B cell (primary cell): ENCODE measurements around the gene HACD4. TPM values are rescaled to one million over a fixed set of nuclear protein-coding genes. Genes with fewer than 3 reads are reported as not detected.

Experiments
- ATAC-seq: fragments of 200-7000 bp; cut with Tn5 transposase; one replicate; pipeline ENCODE4 v1.10.0; 2021; ENCODE audit warnings: low read depth, mild to moderate bottlenecking, moderate number of reproducible peaks, moderate library complexity
- CTCF ChIA-PET: fragments of 350-600 bp; sonication (Branson Sonifier 250); formaldehyde crosslinking; loops from one replicate; lab custom pipeline; 2021; ENCODE audit warnings: antibody characterized with exemption, inconsistent platforms; lab: Charles Lee
- POLR2A ChIA-PET: fragments of 350-600 bp; sonication (Branson Sonifier 250); formaldehyde crosslinking; loops from one replicate; lab custom pipeline; 2021; ENCODE audit warnings: antibody characterized with exemption; lab: Charles Lee
- DNase-seq: peaks from one replicate; pipeline ENCODE4 v3.0.0; 2013
- H2AFZ ChIP-seq: 2 replicates; pipeline ENCODE4 v1.6.1; 2012; ENCODE audit warnings: mild to moderate bottlenecking, low read depth, low read length; ENCODE audit not compliant: insufficient read depth, poor library complexity, severe bottlenecking
- H3K27ac ChIP-seq, 2 donors: 1 replicate in 1 of 2; 2 replicates in 1 of 2; pipeline ENCODE4 v1.5.1; 2012 to 2013; ENCODE audit warnings: low read length in 2 of 2, mild to moderate bottlenecking in 2 of 2, moderate library complexity in 1 of 2
- H3K27me3 ChIP-seq, 4 experiments: fragments of 200-600 bp in 1 of 4; sonication (generic) in 1 of 4; replicated peaks in 1 of 4; 1 replicate in 2 of 4; 2 replicates in 2 of 4; pipeline versions ENCODE4 v1.6.1 to v1.7.0; 2013 to 2016; ENCODE audit warnings: low read length in 3 of 4, mild to moderate bottlenecking in 2 of 4, mixed read lengths in 1 of 4, moderate library complexity in 1 of 4; ENCODE audit not compliant: insufficient read depth in 4 of 4, control insufficient read depth in 3 of 4; ENCODE audit errors: control extremely low read depth in 1 of 4
- H3K36me3 ChIP-seq, 2 experiments: replicated peaks in 1 of 2; 1 replicate in 1 of 2; 2 replicates in 1 of 2; pipeline versions ENCODE4 v1.6.1 to v1.7.1; 2013; ENCODE audit warnings: low read length in 1 of 2; ENCODE audit not compliant: insufficient read depth in 2 of 2, control insufficient read depth in 1 of 2; ENCODE audit errors: control extremely low read depth in 1 of 2, extremely low read depth in 1 of 2
- H3K4me1 ChIP-seq, 2 donors: fragments of 200-600 bp in 1 of 2; sonication (generic) in 1 of 2; 1 replicate in 1 of 2; 2 replicates in 1 of 2; pipeline versions ENCODE4 v1.5.1 to v1.6.1; 2013 to 2017; ENCODE audit warnings: low read length in 2 of 2; ENCODE audit not compliant: control insufficient read depth in 2 of 2, insufficient read depth in 2 of 2
- H3K4me2 ChIP-seq: replicated peaks from 2 replicates; pipeline ENCODE3; 2012; ENCODE audit warnings: mild to moderate bottlenecking, low read depth, low read length; ENCODE audit not compliant: poor library complexity, severe bottlenecking
- H3K4me3 ChIP-seq, 5 experiments: fragments of 200-600 bp in 1 of 5; sonication (generic) in 1 of 5; 1 replicate in 3 of 5; 2 replicates in 2 of 5; pipeline versions ENCODE4 v1.5.1 to v1.7.0; 2011 to 2016; ENCODE audit warnings: low read length in 4 of 5, mild to moderate bottlenecking in 4 of 5, low read depth in 2 of 5, control low read depth in 1 of 5, moderate library complexity in 1 of 5; ENCODE audit not compliant: insufficient read depth in 1 of 5; ENCODE audit errors: control extremely low read depth in 1 of 5, extremely low read depth in 1 of 5
- H3K79me2 ChIP-seq: fragments of 200-600 bp; sonication (generic); one replicate; pipeline ENCODE4 v1.6.0; 2016; ENCODE audit warnings: low read length; ENCODE audit not compliant: control insufficient read depth, insufficient read depth
- H3K9ac ChIP-seq: fragments of 200-600 bp; sonication (generic); 2 replicates; pipeline ENCODE4 v1.6.1; 2017; ENCODE audit warnings: mild to moderate bottlenecking, low read length, moderate library complexity
- H3K9me3 ChIP-seq, 3 donors: one replicate each; pipeline versions ENCODE4 v1.6.1 to v1.7.1; 2013; ENCODE audit warnings: low read length in 2 of 3; ENCODE audit not compliant: control insufficient read depth in 2 of 3, insufficient read depth in 1 of 3; ENCODE audit errors: control extremely low read depth in 1 of 3
- H4K20me1 ChIP-seq: 2 replicates; pipeline ENCODE4 v1.6.0; 2012; ENCODE audit warnings: mild to moderate bottlenecking, low read length; ENCODE audit not compliant: insufficient read depth, control insufficient read depth, poor library complexity, severe bottlenecking
- H3K27ac Mint-ChIP-seq: one replicate; pipeline ENCODE4 v1.8.0; 2021; ENCODE audit warnings: mixed read lengths
- H3K27me3 Mint-ChIP-seq: one replicate; pipeline ENCODE4 v1.8.0; 2021; ENCODE audit warnings: mixed read lengths
- H3K4me1 Mint-ChIP-seq: one replicate; pipeline ENCODE4 v1.8.0; 2021; ENCODE audit warnings: mixed read lengths
- H3K4me3 Mint-ChIP-seq: one replicate; pipeline ENCODE4 v1.8.0; 2021; ENCODE audit warnings: mixed read lengths
- H3K9me3 Mint-ChIP-seq: one replicate; pipeline ENCODE4 v1.8.0; 2022; ENCODE audit warnings: mixed read lengths; ENCODE audit not compliant: insufficient read depth
- CTCF ChIP-seq: fragments of 200-600 bp; IDR thresholded peaks from one replicate; pipeline ENCODE4 v1.8.0; 2022; ENCODE audit warnings: antibody characterized with exemption, mild to moderate bottlenecking
- EZH2 ChIP-seq: IDR thresholded peaks from 2 replicates; pipeline ENCODE4 v1.6.1; 2012; ENCODE audit warnings: borderline replicate concordance, low read depth, mild to moderate bottlenecking, moderate library complexity, low read length; ENCODE audit not compliant: insufficient read depth, poor library complexity, severe bottlenecking
- WGBS: methylation state at CpG from one replicate; pipeline ENCODE4 v1.1.5; 2013; ENCODE audit warnings: missing lambda C conversion rate; ENCODE audit not compliant: insufficient coverage; 5-methylcytosine and 5-hydroxymethylcytosine counted together
- intact Hi-C: fragments of 100-400 bp; cut with micrococcal nuclease; formaldehyde crosslinking; loops from one replicate; pipeline ENCODE4 v1.10.0; 2022
- polyA plus RNA-seq: library from polyadenylated mRNA; depleted of rRNA; stranded (reverse); fragments of >200 nt; gene quantifications from 2 replicates; pipeline ENCODE4 v1.2.3, GENCODE V29; 2012
- total RNA-seq, 2 donors: library from RNA; stranded (reverse); fragments of 120-200 nt in 1 of 2; gene quantifications; 1 replicate in 1 of 2; 2 replicates in 1 of 2; pipeline versions ENCODE4 v1.2.3 to v1.2.4, GENCODE V29; 2013 to 2022

HACD4 gene
- total and polyA plus RNA-seq, 2 donors (not counting 1 experiment from before 2014, with no cell fraction given), result 3.9 to 4.5 TPM

- Histone ChIP-seq H3K79me2 (no peaks in the 10 kb centered on the region), H3K27ac (no peak overlapping the region), H3K27me3 (no peaks in the 10 kb centered on the region), H3K4me1 (peaks cover 13 to 15% of the 10 kb centered on the region in 2 donors), H3K9ac (no peak overlapping the region), H3K9me3 (no peaks in the 10 kb centered on the region), H3K36me3 (peaks cover 0 to 2% of the 10 kb centered on the region in 2 experiments), H2AFZ (no peak overlapping the region), H3K4me3 (no peak overlapping the region), H3K4me2 (peak overlapping the region; percentile 34), H4K20me1 (no peaks in the 10 kb centered on the region)
- TF ChIP-seq CTCF (no peak), EZH2 (no peak)
- WGBS, result 67% methylated on average over 1 of the region's 2 CpGs
- Mint-ChIP-seq H3K4me3 (no peak overlapping the region), H3K27me3 (no peaks in the 10 kb centered on the region), H3K4me1 (peaks cover 13% of the 10 kb centered on the region), H3K27ac (no peak overlapping the region), H3K9me3 (no peaks in the 10 kb centered on the region)
- POLR2A ChIA-PET, result no interaction called here
- intact Hi-C loops, result no loop called here
- ATAC-seq, result no peak
- no peak for DNase-seq
- CTCF ChIA-PET, result no interaction called here
Observed at GRCh38 chr9:20981486-20981885, 50.0 kb downstream of the HACD4 start.

GRCh38 chr9:20980832-20981455, 50.5 kb downstream of the HACD4 start:
- H3K27ac Mint-ChIP-seq, result no peak overlapping the region
- H2AFZ ChIP-seq, result no peak overlapping the region
- H3K4me3 ChIP-seq, result no peak overlapping the region
- H3K9me3 ChIP-seq, result no peaks in the 10 kb centered on the region
- H4K20me1 ChIP-seq, result no peaks in the 10 kb centered on the region
- H3K79me2 ChIP-seq, result no peaks in the 10 kb centered on the region
- no CpG with 5 or more reads among the region's 3 CpGs for WGBS
- no peak overlapping the region for H3K4me3 Mint-ChIP-seq
- H3K27me3 ChIP-seq, result no peaks in the 10 kb centered on the region
- peaks cover 13 to 15% of the 10 kb centered on the region in 2 donors for H3K4me1 ChIP-seq
- DNase-seq (peak; percentile 7), ATAC-seq (no peak)
- H3K36me3 ChIP-seq, result peaks cover 0 to 2% of the 10 kb centered on the region in 2 experiments
- CTCF ChIA-PET, result no interaction called here
- H3K4me1 Mint-ChIP-seq, result peaks cover 13% of the 10 kb centered on the region
- POLR2A ChIA-PET, result no interaction called here
- intact Hi-C loops, result no loop called here
- TF ChIP-seq EZH2 (no peak), CTCF (no peak)
- no peaks in the 10 kb centered on the region for H3K9me3 Mint-ChIP-seq
- H3K9ac ChIP-seq, result no peak overlapping the region
- H3K4me2 ChIP-seq, result peak overlapping the region; percentile 34
- no peak overlapping the region for H3K27ac ChIP-seq
- H3K27me3 Mint-ChIP-seq, result no peaks in the 10 kb centered on the region
